Fibroblast of skin of left quadriceps (primary cell): Measurements from ENCODE around the gene ZNF593.
A peak's percentile ranks its signal among the peaks of the same experiment; 100 is the strongest.

Experiments used
- DNase-seq, 2 experiments: peaks; one replicate each; pipeline ENCODE4 v3.0.0-alpha.2; 2013; ENCODE audit warnings: low read depth in 2 of 2

The ZNF593 gene

DNA sequence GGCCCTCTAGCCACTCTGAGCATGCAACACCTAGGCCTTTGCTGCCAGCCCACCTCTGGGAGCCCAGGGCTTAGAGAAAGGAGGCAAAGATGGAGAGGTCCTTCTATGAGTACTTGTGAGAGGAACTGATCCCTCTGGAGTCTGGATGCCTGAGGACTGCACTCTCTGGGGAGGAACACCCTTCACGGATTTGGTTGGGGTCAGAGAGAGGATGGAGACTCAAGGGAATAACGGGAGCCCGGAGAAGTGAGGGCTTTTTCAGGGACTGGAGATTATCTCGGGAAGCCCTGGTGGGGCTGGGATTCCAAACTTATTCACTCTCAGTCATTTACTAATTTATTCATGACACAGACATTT, 532 bp upstream of the ZNF593 start:
- no peak for DNase-seq

DNA sequence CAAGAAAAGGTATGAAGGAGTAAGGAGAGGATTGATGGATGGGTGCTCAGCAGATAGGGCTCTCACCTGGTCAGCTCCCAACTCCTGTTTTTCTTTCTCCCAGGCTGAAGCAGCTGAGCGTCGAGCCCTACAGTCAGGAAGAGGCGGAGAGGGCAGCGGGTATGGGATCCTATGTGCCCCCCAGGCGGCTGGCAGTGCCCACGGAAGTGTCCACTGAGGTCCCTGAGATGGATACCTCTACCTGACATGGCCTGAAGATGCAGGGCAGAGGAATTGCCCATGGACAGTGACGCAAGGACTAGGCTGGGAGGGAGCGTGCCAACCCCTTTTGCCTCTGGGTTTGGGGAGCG, 739 bp downstream of the ZNF593 start:
- no peak for DNase-seq

DNA sequence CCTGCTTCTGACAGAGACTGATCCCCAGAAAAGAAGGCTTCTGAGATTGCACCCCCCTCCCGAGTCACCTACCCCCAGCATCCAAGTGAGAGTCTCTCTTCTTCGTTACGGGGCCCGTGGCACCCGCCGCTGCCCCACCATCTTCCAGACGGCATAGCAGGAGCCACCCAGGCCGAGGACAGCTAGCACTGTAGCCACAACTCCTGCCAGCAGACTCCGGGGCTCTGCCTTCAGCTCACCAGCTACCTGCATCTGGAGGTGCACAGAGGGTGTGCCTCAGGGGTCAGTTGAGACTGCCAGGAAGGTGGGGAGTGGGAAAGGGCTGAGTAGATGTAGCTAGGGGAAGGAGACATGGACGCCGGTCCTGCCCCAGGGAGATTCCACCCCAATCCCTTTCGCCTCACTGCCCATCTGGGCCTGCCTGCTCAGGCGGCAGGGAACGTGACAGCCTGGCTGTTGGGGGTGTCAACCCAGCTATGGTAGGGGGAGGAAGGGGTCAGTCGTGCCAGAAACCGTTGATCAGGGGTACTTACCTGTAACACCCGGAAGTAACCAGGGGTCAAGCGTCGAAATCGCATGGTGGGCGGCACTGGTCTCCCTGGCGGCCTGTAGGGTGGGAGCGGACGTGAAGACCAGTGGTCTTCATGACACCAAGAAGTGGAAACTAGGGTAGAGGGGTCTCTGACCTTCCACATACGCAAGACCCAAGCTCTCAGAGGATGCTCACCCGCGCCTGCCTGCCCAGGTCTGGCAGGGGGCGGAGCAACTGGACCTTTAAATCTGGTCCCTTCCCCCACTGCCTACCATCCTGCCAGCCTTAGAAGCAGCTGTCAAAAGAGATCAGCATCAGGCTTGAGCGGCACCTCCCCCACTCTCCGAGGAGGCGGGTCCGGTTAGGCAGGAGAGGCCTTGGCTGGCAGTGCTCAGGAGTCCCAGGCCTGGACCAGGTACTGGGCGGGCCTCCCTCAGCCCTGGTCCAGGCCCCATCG, 1.7 kb downstream of the ZNF593 start, which contains the start of gene ZNF593OS:
Gene ZNF593OS (minus strand): TSS at position 749 of the 989 bp plus-strand sequence. CDS start 171 bp downstream, at position 578.
- DNase-seq = no peak

DNA sequence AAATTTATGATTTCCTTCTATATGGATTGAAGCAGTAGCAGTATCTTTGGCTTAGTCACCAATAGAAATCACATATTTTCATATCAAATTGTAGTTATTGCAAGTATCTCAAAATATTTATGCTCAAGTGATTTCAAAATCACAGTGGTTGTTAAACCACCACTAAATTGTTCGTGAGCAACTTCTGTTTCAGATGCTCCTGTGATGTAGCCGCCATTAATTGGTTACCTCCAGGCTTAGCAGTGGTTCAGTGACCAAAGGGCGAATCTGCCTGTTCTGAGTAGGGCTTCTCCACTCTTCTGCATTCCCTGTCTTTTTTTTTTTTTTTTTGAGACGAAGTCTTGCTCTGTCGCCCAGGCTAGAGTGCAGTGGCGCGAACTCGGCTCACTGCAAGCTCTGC, 5.6 kb downstream of the ZNF593 start:
- DNase-seq = no peak

DNA sequence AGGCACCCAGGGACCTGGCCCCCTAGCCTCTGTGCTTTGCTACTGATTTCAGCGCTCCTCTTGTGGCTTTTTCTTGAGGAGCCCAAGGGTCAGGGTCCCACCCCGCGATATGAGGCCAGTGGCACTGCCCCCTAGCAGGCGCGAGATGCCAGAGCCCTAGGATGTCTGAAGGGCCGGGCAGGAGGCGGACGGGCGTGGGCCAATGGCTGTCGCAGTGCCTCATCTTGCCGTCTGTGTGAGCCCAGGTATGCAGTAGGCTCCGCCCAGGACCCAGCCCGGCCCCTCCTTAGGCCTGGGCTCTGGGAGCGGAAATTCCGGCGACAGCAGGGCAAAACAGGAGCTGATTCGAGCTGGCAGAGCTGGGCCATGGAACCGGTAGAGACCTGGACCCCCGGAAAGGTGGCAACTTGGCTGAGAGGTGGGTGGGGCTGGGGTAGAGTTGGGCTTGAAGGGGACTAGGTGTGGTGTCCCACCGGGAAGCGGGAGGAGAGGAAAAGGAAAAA, 7.5 kb downstream of the ZNF593 start, which contains the start of gene CNKSR1:
Gene CNKSR1 (plus strand): TSS at position 310 of the 503 bp plus-strand sequence. CDS start 57 bp downstream, at position 367.
- no peak for DNase-seq

DNA sequence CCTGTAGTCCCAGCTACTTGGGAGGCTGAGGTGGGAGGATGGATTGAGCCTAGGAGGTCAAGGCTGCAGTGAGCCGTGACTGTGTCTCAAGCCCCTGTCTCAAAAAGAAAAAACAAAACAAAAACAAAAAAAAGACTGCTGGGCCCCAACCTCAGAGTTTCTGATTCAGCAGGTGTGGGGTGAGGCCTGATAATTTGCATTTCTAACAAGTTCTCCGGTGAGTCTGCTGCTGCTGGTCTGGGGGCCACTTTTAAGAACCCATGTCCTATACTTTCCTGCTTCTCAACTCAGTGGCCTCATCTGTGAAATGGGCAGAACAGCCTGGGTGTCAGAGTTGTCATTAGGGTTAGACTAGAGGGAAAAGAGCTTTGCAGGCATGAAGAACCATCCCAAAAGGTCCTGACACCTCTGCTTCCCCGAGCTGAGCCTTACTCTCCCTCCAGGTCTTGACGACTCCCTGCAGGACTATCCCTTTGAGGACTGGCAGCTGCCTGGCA, 10.3 kb downstream of the ZNF593 start:
- no peak for DNase-seq

DNA sequence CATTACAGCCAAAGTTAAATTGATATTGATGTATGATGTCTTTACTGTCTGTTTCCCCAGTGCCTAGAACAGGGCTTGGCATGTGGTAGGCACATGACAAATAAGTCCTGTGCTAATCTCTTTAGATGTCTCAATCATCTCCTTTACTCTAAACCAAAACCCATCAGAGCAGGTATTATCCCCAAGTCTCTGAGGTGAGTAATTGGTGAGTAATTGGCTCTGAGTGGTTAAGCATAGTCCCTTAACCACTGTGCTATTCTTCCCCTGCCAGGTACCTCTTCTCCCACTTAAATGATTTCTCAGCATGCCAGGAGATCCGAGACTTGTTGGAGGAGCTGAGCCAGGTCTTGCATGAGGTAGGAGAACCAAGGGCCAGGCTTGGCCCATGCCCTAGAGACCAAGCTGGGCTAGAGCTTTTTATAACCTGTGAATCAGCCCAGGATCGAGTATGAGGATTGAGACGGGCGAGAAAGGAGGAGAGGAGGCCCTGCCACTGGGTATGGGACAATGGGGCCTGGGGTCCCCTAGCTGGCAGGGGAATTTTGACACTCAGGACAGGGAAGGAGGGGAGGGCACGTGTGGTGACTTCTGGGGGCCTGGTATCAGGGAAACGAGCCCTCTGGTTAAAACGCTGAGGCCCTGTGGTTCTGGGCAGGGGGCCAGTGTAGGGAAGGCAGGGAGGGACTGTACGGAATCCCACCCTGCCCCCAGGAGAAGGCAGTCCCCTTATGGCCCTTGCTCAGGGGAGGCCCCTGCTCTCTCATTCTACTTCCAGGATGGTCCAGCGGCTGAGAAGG, 12.1 kb downstream of the ZNF593 start:
- no peak for DNase-seq

DNA sequence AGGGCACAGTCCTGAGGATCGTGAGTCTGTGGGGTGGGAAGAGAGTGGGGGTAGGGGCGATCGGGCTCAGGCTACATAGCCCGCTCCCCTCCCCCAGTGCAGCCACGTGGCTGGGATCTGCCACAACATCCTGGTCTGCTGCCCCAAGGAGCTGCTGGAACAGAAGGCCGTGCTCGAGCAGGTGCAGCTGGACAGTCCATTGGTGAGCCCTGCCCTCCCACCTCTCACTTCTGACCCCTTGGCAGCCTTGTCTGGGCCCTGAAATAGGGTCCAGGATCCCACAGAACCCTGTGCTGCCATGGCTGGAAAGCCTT, 12.6 kb downstream of the ZNF593 start:
- no peak for DNase-seq

DNA sequence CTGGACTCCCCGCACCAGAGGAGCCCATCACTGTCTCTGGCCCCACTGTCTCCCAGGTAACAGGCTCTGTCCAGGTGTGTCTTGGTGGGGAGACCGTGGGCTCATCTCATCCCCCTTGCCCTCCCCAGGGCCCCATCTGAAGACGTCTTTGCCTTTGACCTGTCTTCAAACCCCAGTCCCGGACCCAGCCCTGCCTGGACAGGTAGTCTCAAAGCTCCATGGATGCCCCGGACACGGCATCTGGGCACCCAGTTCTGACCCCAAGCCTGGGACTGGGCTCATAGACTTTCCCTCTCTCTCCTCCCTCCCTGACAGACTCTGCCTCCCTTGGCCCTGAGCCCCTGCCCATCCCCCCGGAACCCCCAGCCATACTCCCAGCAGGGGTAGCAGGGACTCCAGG, 14.4 kb downstream of the ZNF593 start:
- DNase-seq = no peak

DNA sequence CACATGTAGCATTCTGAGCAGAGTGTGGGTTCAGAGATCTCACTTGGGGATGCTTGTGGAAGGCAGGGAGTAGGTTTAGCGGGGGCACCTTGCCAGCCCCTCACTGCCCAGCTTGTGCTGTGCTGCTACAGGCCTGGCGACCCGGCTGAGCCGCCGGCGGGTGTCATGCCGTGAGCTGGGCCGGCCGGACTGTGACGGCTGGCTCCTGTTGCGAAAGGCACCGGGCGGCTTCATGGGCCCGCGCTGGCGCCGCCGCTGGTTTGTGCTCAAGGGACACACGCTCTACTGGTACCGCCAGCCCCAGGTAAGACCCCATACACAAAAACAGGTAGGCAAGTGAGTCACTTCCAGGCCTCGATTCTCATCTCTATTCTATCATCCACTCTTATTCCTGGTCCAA, 15.2 kb downstream of the ZNF593 start:
- no peak for DNase-seq

DNA sequence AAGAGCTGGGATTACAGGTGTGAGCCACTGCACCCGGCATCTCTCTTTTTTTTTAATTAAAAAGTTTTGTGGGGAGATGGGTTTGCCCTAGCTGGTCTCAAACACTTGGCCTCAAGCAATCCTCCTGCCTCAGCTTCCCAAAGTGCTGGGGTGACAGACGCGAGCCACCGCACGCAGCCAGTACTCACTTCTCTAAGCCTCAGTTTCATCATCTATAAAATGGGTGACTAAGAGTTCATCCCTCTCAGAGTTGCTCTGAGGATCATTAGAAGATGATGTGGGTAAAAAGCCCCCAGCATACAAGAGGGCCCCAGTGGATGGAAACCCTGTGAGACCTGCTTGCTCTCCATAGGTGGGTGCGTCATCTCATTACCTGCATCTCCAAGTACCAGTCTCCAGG, 18.2 kb downstream of the ZNF593 start:
- no peak for DNase-seq

DNA sequence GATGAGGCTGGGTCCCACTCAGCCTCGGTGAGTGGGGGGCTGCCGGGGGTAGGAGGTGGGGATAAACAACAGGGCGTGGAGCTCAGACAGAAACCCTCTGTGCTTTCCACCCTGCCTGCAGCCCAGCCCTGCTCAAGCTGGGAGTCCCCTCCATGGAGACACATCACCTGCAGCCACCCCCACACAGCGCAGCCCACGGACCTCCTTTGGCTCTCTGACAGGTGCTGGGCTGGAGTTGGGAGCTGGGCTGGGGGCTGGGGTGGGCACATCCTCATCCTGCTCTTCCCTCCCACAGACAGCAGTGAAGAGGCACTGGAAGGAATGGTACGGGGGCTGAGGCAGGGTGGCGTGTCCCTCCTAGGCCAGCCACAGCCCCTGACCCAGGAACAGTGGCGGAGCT, 18.8 kb downstream of the ZNF593 start:
- no peak for DNase-seq

DNA sequence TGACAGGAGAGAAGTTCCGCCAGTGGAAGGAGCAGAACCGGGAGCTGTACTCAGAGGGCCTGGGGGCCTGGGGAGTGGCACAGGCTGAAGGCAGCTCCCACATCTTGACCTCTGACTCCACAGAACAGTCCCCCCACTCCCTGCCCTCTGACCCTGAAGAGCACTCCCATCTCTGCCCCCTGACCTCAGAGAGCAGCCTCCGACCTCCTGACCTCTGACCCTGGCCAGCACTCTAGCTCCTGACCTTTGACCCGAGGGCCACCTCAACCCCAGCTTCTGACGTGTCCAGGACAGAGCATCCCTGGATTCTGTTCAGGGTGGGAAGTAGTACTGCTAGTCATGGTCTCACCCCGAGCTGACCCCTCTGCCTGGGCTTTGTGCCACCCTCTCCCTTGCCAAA, 19.6 kb downstream of the ZNF593 start:
- DNase-seq = no peak

DNA sequence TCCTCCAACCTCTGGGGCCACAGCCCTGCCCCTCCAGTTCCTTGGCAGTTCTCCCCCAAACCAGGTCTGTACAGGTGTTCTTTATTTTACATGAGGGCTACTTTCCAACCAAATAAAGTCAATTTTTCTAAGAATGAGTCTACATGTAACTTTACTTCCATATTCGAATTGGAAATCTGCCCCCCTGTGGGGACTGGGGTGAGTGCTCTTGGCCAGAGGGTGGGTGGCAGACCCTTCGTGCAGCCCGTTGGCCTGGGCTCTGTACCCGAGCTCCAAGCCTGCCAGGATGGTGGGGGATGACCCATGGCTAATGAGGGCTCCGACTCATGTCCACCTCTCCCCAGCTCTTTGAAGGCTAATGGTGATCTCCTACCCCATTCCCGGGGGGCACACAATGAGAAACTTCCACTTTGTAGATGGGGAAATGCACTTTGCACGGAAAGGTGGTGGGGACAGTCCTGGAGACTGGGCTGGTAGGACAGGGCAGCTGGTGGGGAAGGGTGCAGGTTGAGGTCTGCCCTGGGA, 20.1 kb downstream of the ZNF593 start:
- DNase-seq = no peak

DNA sequence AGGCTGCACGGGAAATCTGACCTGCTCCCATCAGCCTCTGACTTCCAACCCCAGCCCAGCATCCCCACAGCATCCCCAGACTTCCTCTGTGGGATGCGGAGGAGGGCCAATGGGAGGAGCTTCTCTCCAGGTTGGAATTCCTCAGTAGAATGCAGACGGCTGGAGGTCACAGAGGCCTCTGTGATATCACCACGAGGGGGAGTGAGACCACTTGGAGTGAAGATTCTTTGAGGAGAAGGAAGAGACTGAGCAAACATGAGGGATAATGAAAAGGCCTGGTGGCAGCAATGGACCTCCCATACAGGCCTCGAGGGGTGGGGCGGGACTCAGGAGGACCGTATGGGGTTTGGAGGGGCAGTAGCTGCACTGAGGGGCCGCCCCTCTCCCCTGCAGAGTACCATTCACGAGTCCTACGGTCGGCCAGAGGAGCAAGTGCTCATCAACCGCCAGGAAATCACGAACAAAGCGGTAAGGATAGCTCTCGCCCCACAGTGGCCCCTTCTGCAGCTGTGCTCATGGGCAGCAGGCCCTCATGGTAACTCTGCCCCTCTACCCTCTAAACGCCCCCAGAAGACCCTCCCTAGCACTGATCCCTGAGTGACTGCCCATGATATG, 20.8 kb downstream of the ZNF593 start, which contains the start of gene CATSPER4:
Gene CATSPER4 (plus strand): TSS at position 230 of the 615 bp plus-strand sequence. CDS start 26 bp downstream, at position 256.
- peak in 1 of 2 experiments; percentile 3 for DNase-seq

DNA sequence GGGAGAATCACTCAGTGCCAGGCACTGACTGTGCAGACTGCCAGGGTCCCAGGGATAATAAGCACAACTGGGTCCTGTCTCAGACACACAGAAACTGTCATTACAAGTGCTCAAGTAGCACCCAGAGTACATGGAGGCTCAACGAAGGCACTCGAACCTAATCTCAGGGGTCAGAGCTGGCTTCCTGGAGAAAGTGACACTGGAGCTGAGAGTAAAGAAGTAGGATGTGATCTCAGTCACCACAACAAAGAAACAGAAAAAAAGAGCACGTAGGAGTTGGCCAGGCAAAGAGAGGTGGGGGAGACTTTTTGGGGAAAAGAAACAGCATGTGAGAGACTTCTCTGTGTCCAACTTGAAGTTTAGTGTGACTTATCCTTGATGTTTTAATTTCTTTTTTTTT, 22.0 kb downstream of the ZNF593 start:
- no peak for DNase-seq

DNA sequence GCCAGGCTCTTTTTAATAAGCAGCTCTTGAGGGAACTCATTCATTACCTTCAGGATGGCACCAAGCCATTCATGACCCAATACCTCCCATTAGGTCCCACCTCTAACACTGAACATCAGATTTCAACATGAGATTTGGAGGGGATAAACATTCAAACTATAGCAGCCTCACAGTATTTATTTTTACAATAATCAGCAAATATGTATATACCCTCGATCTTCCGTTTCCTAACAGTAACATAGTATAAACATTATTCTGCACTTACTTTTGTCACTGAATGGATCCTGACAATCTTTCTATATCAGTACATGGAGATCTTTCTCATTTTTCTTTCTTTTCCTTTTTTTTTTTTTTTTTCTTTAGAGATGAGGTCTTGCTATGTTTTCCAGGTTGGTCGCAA, 26.1 kb downstream of the ZNF593 start:
- DNase-seq = no peak

DNA sequence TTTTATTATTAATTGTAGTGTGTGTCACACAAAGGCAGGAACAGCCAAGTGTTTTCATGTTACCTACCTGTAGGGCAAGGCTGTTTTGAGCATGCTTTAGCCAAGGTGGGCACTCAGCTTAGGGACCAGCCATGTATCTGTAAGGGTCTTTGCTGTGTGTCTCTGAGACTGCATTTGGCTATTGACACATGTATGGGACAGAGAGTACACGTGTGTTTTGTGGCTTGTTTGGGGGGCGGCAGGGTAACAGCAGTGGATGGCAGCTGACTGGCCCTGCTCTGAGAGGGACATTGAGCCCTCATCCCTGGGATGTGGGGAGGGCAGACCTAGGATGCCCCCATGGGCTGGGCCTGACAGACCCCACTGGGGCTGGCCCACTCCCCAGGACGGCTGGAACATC, 27.6 kb downstream of the ZNF593 start:
- DNase-seq = no peak

DNA sequence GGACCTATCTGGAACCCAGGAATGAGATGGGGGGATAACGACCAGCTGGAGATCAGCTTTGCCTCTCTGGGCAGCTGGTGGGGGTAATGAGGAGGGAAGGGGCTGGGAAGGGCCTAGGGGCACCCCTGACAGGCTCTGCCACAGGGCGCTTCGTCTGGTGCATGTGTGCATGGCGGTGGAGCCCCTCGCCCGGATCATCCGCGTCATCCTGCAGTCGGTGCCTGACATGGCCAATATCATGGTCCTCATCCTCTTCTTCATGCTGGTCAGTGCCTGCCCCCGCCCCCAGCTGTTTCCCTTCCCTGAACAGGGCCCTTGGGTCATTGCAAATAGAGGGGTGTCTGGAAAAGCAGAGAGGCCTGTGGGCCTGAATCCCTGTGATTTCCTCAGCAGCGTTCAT, 28.1 kb downstream of the ZNF593 start:
- no peak for DNase-seq

DNA sequence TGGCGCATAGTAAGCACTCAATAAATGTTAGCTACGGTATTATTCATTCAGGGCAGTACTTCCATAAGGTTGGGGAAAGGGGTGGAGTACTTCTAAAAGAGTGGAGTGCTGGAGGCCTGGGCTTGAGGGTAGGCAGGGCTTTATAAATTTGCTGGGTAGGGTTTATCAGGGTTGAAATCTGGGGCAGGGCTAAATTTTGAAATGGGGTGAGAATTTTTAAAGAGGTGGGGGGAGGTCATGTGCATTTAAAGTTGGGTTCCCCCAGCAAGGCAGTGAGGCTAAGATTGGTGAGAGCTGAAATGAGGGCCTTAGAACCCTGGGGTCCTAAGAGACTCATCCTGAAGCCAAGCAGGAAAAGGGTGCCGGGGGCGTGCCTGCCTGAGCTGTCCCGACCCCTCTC, 30.7 kb downstream of the ZNF593 start:
- DNase-seq = no peak

DNA sequence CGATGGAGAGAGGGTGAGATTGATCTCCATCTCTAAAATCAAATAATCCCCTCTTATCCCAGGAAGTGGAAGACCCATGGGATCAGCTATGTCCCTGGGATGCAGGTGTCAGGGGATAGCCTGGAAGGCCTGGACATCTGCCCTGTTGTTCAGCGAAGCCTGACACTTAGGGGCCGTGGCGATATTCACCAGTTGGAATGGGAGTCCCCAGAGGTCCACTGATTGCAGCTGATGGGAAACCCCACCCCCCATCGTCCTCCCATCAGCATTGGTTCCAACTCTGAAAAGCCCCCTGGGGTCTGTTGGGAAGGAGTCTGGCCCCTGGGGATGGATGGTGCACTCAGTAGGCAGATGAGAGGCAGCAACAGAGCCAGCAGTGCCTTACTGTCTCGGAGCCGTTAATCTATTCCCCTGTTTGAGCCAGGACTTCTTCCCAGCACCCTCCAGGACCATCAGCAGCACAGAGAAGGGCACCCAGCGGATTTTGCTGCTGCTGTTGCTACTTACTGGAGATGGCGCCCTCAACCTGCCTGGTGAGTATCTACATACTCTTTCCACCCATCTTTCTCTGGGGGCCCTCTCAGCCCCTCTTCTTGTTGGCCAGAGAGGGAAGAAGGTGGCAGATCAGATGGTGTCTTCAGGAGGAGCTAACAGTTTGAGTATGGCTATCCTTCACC, 34.1 kb downstream of the ZNF593 start:
- DNase-seq = no peak
